HepG2 (cell line): ENCODE measurements around the gene USH2A. TPM values are rescaled to one million over a fixed set of nuclear protein-coding genes. Genes with fewer than 3 reads are reported as not detected.
A peak's percentile ranks its signal among the peaks of the same experiment; 100 is the strongest.

Experiments used
- ARID4A ChIP-seq: sonication (generic); formaldehyde crosslinking; IDR thresholded peaks from 2 replicates; pipeline ENCODE4 v1.5.0; 2020; ENCODE audit warnings: mild to moderate bottlenecking, missing genetic modification reagents, borderline replicate concordance
- FOXO4 ChIP-seq: sonication (generic); formaldehyde crosslinking; conservative IDR thresholded peaks from 2 replicates; pipeline ENCODE4 v1.8.1; 2023; ENCODE audit warnings: missing genetic modification reagents
- GFI1 ChIP-seq: sonication (generic); formaldehyde crosslinking; IDR thresholded peaks from 2 replicates; pipeline ENCODE4 v1.5.0; 2020; ENCODE audit warnings: missing genetic modification reagents, mild to moderate bottlenecking, borderline replicate concordance
- MBD4 ChIP-seq: IDR thresholded peaks from 2 replicates; pipeline ENCODE4 v1.6.1; 2012; ENCODE audit warnings: low read length, inconsistent platforms, borderline replicate concordance
- NR0B2 ChIP-seq: sonication (generic); formaldehyde crosslinking; IDR thresholded peaks from 2 replicates; pipeline ENCODE4 v1.4.0; 2020; ENCODE audit warnings: mild to moderate bottlenecking, missing genetic modification reagents
- PHF8 ChIP-seq: sonication (generic); formaldehyde crosslinking; IDR thresholded peaks from 2 replicates; pipeline ENCODE4 v1.5.0; 2020; ENCODE audit warnings: missing genetic modification reagents
- PPARG ChIP-seq: conservative IDR thresholded peaks from 2 replicates; pipeline ENCODE4 v1.6.1; 2016; ENCODE audit warnings: missing biosample characterization, missing genetic modification reagents
- SALL1 ChIP-seq: sonication (generic); formaldehyde crosslinking; IDR thresholded peaks from 2 replicates; pipeline ENCODE4 v1.8.0; 2022; ENCODE audit warnings: mild to moderate bottlenecking, missing genetic modification reagents
- SPEN ChIP-seq: sonication (generic); formaldehyde crosslinking; IDR thresholded peaks from 2 replicates; pipeline ENCODE4 v1.5.1; 2020; ENCODE audit warnings: low read depth, mild to moderate bottlenecking, missing genetic modification reagents
- TEF ChIP-seq: sonication (generic); formaldehyde crosslinking; IDR thresholded peaks from 2 replicates; pipeline ENCODE4 v1.5.0; 2020; ENCODE audit warnings: missing genetic modification reagents
- ZMYM3 ChIP-seq: sonication (generic); formaldehyde crosslinking; IDR thresholded peaks from 2 replicates; pipeline ENCODE4 v1.5.1; 2020; ENCODE audit warnings: mild to moderate bottlenecking, missing genetic modification reagents
- ZNF275 ChIP-seq: sonication (generic); formaldehyde crosslinking; IDR thresholded peaks from 2 replicates; pipeline ENCODE4 v1.8.0; 2022; ENCODE audit warnings: missing genetic modification reagents, mild to moderate bottlenecking, inconsistent platforms, borderline replicate concordance
- ZNF350 ChIP-seq: sonication (generic); formaldehyde crosslinking; IDR thresholded peaks from 2 replicates; pipeline ENCODE4 v1.4.0; 2020; ENCODE audit warnings: mild to moderate bottlenecking, low read depth, missing genetic modification reagents, borderline replicate concordance
- ZNF496 ChIP-seq: sonication (generic); formaldehyde crosslinking; IDR thresholded peaks from 2 replicates; pipeline ENCODE4 v1.8.1; 2023; ENCODE audit warnings: mild to moderate bottlenecking, moderate library complexity, missing genetic modification reagents; ENCODE audit not compliant: insufficient replicate concordance
- ZNF564 ChIP-seq: sonication (generic); formaldehyde crosslinking; IDR thresholded peaks from 2 replicates; pipeline ENCODE4 v1.8.1; 2023; ENCODE audit warnings: mild to moderate bottlenecking, missing genetic modification reagents
- ZNF597 ChIP-seq: sonication (generic); formaldehyde crosslinking; IDR thresholded peaks from 2 replicates; pipeline ENCODE4 v1.5.0; 2020; ENCODE audit warnings: missing genetic modification reagents
- ZNF660 ChIP-seq: sonication (generic); formaldehyde crosslinking; IDR thresholded peaks from 2 replicates; pipeline ENCODE4 v1.5.1; 2020; ENCODE audit warnings: mild to moderate bottlenecking, low read depth, missing genetic modification reagents, borderline replicate concordance
- ZNF761 ChIP-seq: sonication (generic); formaldehyde crosslinking; conservative IDR thresholded peaks from 2 replicates; pipeline ENCODE4 v1.4.0; 2020; ENCODE audit warnings: mild to moderate bottlenecking, missing genetic modification reagents
- ZNF792 ChIP-seq: IDR thresholded peaks from 2 replicates; pipeline ENCODE4 v1.6.1; 2016
- polyA plus RNA-seq, 8 experiments: library from polyadenylated mRNA; depleted of rRNA in 3 of 8; stranded (reverse) in 7 of 8; unstranded in 1 of 8; fragments of >200 nt; fragmentation: Illumina TruSeq in 4 of 8; extraction: Trizol in 4 of 8; gene quantifications; 2 replicates each; pipeline versions ENCODE4 v1.2.1 to v1.2.3, GENCODE V29; 2011 to 2016; ENCODE audit warnings: low read depth in 4 of 8, missing spikeins in 1 of 8, mixed read lengths in 1 of 8; ENCODE audit not compliant: insufficient read depth in 1 of 8
- total RNA-seq, 5 experiments: library from RNA; depleted of rRNA; stranded (reverse); fragments of >200 nt; fragmentation: Illumina TruSeq; extraction: Trizol; gene quantifications; 2 replicates each; pipeline ENCODE4 v1.2.3, GENCODE V29; 2016; ENCODE audit warnings: low read depth in 1 of 5

Gene USH2A
- total and polyA plus RNA-seq, 2 of the 13 experiments (the other 11 are each of a cell fraction or from before 2014, with no cell fraction given) = 0.02 TPM; not detected in 1

GRCh38 chr1:215637041-215637573, 786.1 kb downstream of the USH2A start (continued):
- TF ChIP-seq ZNF597 (CRISPR knock-in tag) (no peak), ZNF660 (CRISPR knock-in tag) (no peak), ZNF761 (CRISPR knock-in tag) (0 out of 2 replicates have a peak, but pooled peaks have one; percentile 10), ARID4A (0 out of 2 replicates have a peak, but pooled peaks have one; percentile 37), ZNF350 (CRISPR knock-in tag) (0 out of 2 replicates have a peak, but pooled peaks have one; percentile 22), ZNF564 (CRISPR knock-in tag) (no peak), ZMYM3 (CRISPR knock-in tag) (no peak), ZNF792 (CRISPR knock-in tag) (no peak), ZNF275 (CRISPR knock-in tag) (no peak), TEF (CRISPR knock-in tag) (no peak), MBD4 (no peak), FOXO4 (CRISPR knock-in tag) (no peak), NR0B2 (0 out of 2 replicates have a peak, but pooled peaks have one; percentile 34), SPEN (CRISPR knock-in tag) (no peak), PHF8 (0 out of 2 replicates have a peak, but pooled peaks have one; percentile 20), GFI1 (CRISPR knock-in tag) (0 out of 2 replicates have a peak, but pooled peaks have one; percentile 26), ZNF496 (no peak), SALL1 (0 out of 2 replicates have a peak, but pooled peaks have one; percentile 14), PPARG (no peak)
